HEK293 (cell line): Measurements from ENCODE around the gene GSAP.
"Not testable (repeated sequence)": the region's sequence is repeated elsewhere in the genome, so short reads cannot be mapped to it uniquely, and the experiment has no call there.

Source experiments
- CTCF ChIA-PET: fragments of 350-600 bp; formaldehyde crosslinking; extraction: SDS; loops from one replicate; lab custom pipeline; 2021; ENCODE audit warnings: antibody characterized with exemption; lab: Yijun Ruan, JAX
- POLR2A ChIA-PET: fragments of 300-600 bp; formaldehyde crosslinking; extraction: SDS; loops from one replicate; lab custom pipeline; 2020; ENCODE audit warnings: antibody characterized with exemption, inconsistent platforms; lab: Yijun Ruan, JAX
- H3K27ac ChIP-seq: fragments of 200-500 bp; sonication (Bioruptor generic); 2 replicates; pipeline ENCODE4 v1.5.1; 2014; ENCODE audit warnings: low read depth, low read length, control low read depth, inconsistent platforms; ENCODE audit errors: extremely low read depth
- H3K36me3 ChIP-seq, 2 experiments: fragments of 200-500 bp in 1 of 2; sonication (Bioruptor generic) in 1 of 2; 1 replicate in 1 of 2; 2 replicates in 1 of 2; pipeline ENCODE4 v1.5.1; 2014 to 2017; ENCODE audit warnings: inconsistent platforms in 2 of 2, low read length in 2 of 2; ENCODE audit not compliant: control insufficient read depth in 2 of 2, insufficient read depth in 1 of 2
- H3K4me1 ChIP-seq: fragments of 200-500 bp; sonication (Bioruptor generic); 2 replicates; pipeline ENCODE4 v1.5.1; 2014; ENCODE audit warnings: mild to moderate bottlenecking, low read length, inconsistent platforms; ENCODE audit not compliant: control insufficient read depth, insufficient read depth
- H3K4me3 ChIP-seq: 2 replicates; pipeline ENCODE4 v1.5.1; 2011; ENCODE audit warnings: low read depth, mild to moderate bottlenecking, control low read depth, low read length, moderate library complexity
- H3K9me3 ChIP-seq: fragments of 200-500 bp; sonication (Bioruptor generic); 2 replicates; pipeline ENCODE4 v1.5.1; 2014; ENCODE audit warnings: low read depth, low read length, inconsistent platforms; ENCODE audit not compliant: control insufficient read depth, insufficient read depth
- HOXA7 ChIP-seq: sonication (generic); formaldehyde crosslinking; IDR thresholded peaks from 2 replicates; pipeline ENCODE4 v1.8.1; 2022; ENCODE audit warnings: missing genetic modification reagents, borderline replicate concordance
- KLF17 ChIP-seq: fragments of 450-650 bp; formaldehyde crosslinking; IDR thresholded peaks from 2 replicates; pipeline ENCODE4 v1.5.1; 2016; ENCODE audit warnings: missing biosample characterization, missing genetic modification characterization
- PRDM2 ChIP-seq: fragments of 450-650 bp; formaldehyde crosslinking; IDR thresholded peaks from 2 replicates; pipeline ENCODE4 v1.5.1; 2016; ENCODE audit warnings: missing biosample characterization, missing genetic modification characterization, borderline replicate concordance
- SCRT2 ChIP-seq: fragments of 450-650 bp; formaldehyde crosslinking; IDR thresholded peaks from 2 replicates; pipeline ENCODE4 v1.5.1; 2016; ENCODE audit warnings: missing biosample characterization, missing genetic modification characterization
- YY1 ChIP-seq: fragments of 450-650 bp; formaldehyde crosslinking; IDR thresholded peaks from 2 replicates; pipeline ENCODE4 v1.5.1; 2018; ENCODE audit warnings: missing biosample characterization, missing genetic modification characterization
- ZNF132 ChIP-seq: fragments of 450-650 bp; formaldehyde crosslinking; IDR thresholded peaks from 2 replicates; pipeline ENCODE4 v1.5.1; 2017; ENCODE audit warnings: missing biosample characterization, missing genetic modification characterization, borderline replicate concordance
- ZNF146 ChIP-seq: fragments of 450-650 bp; formaldehyde crosslinking; IDR thresholded peaks from 2 replicates; pipeline ENCODE4 v1.5.1; 2016; ENCODE audit warnings: missing biosample characterization, missing genetic modification characterization
- ZNF311 ChIP-seq: fragments of 450-650 bp; formaldehyde crosslinking; IDR thresholded peaks from 2 replicates; pipeline ENCODE4 v1.5.1; 2017; ENCODE audit warnings: missing biosample characterization, missing genetic modification characterization, borderline replicate concordance
- ZNF341 ChIP-seq: fragments of 450-650 bp; formaldehyde crosslinking; IDR thresholded peaks from 2 replicates; pipeline ENCODE4; 2016; ENCODE audit warnings: low read depth, missing biosample characterization, missing genetic modification characterization
- ZNF560 ChIP-seq: fragments of 450-650 bp; formaldehyde crosslinking; IDR thresholded peaks from 2 replicates; pipeline ENCODE4 v1.5.1; 2017; ENCODE audit warnings: missing biosample characterization, missing genetic modification characterization, borderline replicate concordance
- ZNF600 ChIP-seq: fragments of 450-650 bp; formaldehyde crosslinking; IDR thresholded peaks from 2 replicates; pipeline ENCODE4 v1.5.1; 2016; ENCODE audit warnings: missing biosample characterization, missing genetic modification characterization
- ZSCAN16 ChIP-seq: fragments of 450-650 bp; formaldehyde crosslinking; IDR thresholded peaks from 2 replicates; pipeline ENCODE4 v1.5.1; 2016; ENCODE audit warnings: missing biosample characterization, missing genetic modification characterization

The GSAP gene

GRCh38 chr7:77337456-77337990 lies 78.6 kb downstream of the GSAP start (continued):
- no peak for TF ChIP-seq KLF17 (tag by site-specific recombination)
- no peak for TF ChIP-seq ZSCAN16 (tag by site-specific recombination)

- Histone ChIP-seq H3K36me3 (no peaks in the 10 kb centered on the region), H3K9me3 (no peaks in the 10 kb centered on the region), H3K27ac (no peak overlapping the region), H3K4me1 (no peaks in the 10 kb centered on the region; the same call in 1 of the 2 replicates), H3K4me3 (no peak overlapping the region)
- no peak for TF ChIP-seq SCRT2
- no peak for TF ChIP-seq ZNF132 (tag by site-specific recombination)
- TF ChIP-seq ZNF600, result no peak
- TF ChIP-seq ZNF341, result no peak
- no peak for TF ChIP-seq YY1 (tag by site-specific recombination)
- TF ChIP-seq HOXA7 (CRISPR knock-in tag), result no peak
- TF ChIP-seq ZNF311 (tag by site-specific recombination), result no peak
- no peak for TF ChIP-seq ZNF560
- TF ChIP-seq PRDM2 (tag by site-specific recombination), result no peak
- ChIA-PET CTCF (interaction anchor here (0.6 to 0.8 kb wide), 2 partner anchors 65 to 213 kb away, joined by 3 read pairs; partner anchors contain the start of gene CCDC146), POLR2A (no interaction called here)
These were observed 80.6 kb downstream of the GSAP start for GRCh38 chr7:77335581-77335980.

- H3K4me1 ChIP-seq, H3K36me3 ChIP-seq, H3K4me3 ChIP-seq, H3K27ac ChIP-seq, H3K9me3 ChIP-seq, POLR2A ChIA-PET: not testable (repeated sequence)
- CTCF ChIA-PET, result interaction anchor here (0.6 to 1.5 kb wide), 2 partner anchors 15 to 87 kb away, joined by 3 to 7 read pairs; no protein-coding TSS in a partner anchor
- peak; percentile 84 for TF ChIP-seq ZNF146 (tag by site-specific recombination)
These were observed 82.1 kb downstream of the GSAP start for GRCh38 chr7:77334039-77334438.
